Activated gamma-delta T cell (primary cell): ENCODE results near the gene SLC39A5.

Experiments used
- DNase-seq: peaks from one replicate; lab custom pipeline; 2025; lab: John Stamatoyannopoulos, UW

The SLC39A5 gene

GRCh38 chr12:56213878-56214277, 16.0 kb upstream of the SLC39A5 start:
- DNase-seq, result no peak

GRCh38 chr12:56216461-56216860, 13.4 kb upstream of the SLC39A5 start:
- no peak for DNase-seq

GRCh38 chr12:56219840-56220239, 10.0 kb upstream of the SLC39A5 start:
- no peak for DNase-seq

DNA sequence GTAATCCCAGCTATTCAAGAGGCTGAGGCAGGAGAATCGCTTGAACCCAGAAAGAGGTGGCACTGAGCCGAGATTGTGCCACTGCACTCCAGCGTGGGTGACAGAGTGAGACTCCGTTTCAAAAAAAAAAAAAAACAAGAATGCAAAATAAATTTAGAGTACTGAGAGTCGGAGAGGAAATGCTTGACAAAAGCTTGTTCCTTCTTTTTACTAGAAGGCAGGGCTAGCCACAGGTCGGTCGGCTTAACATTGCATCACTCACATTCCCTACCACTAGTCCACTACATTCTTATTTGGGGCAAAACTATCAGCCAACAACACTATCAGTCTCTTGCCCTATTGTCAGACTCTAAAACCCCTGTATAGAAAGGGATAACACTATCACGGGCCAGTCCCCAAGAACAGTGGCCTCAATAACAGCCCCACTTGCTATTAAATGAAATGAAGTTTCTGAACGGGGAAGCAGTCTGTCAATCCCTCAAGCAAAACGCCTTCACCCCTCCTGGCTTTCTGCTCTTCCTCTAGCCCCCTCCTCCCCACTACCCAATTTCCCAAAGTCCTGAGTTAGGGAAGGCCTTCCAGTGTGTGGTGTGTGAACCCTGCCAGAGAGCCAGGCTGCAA, 9.1 kb upstream of the SLC39A5 start:
- DNase-seq, result no peak

DNA sequence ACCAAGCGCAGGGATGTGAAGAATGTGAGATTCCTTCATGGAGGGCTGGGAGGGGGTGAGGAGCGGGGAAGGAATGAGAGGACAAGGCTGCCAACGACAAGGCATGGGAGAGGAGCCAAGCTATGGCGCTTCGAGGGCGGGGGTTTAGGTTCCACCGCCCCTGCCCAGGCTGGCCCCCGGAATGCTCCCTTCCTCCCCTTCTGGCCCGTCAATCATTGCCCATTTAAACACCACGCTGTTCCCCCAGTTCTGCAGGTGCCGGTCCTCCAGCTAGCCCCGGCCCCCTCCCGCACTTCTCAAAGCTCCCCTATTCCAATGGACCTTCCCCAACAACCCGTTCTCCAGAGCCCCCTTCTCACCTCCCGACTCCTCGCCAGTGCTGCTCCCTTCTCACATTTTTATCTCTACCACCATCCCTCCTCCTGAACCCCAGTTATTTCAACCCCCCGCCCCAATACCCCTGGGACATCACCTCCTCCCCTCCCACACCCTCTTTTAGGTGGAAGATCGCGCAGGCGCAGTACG, 8.6 kb upstream of the SLC39A5 start:
- no peak for DNase-seq

DNA sequence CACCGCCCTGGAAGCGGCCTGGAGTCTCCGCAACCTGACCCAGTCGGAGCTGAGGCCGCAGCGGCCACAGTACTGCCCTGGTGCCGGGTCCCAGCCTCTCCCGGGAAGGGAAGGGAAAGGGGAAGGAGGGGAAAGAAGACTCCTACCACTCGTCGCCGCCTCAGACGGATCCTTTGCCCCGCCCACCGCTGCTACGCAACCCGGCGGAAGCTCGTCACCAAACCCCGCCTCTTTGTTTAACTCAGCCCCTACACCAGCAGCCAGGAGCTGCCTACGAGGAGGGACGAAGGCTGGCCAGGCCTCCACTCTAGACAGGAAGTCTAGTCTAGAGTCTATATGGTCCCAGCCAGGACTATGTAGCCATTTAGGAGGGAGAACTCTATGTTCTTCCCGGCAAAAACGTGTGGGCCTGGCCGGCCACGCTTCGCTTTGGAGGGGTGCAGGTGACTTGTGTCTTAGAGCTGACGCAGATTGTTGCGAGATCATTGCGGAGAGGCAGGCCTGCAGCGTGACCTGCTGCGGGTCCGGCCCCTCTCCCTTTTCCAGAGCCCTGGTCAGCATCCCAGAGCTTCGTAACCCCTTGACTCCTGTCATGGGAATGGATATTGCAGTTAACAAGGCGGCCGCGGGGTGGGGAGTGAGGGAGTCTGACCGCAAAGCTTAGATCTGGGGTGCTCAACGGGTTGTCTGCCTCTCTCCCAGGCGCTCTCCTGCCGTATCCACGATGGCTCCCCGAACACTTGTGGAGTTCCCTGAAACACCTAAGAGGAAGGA, 7.9 kb upstream of the SLC39A5 start, which contains the start of gene RNF41:
Gene RNF41, minus strand, starts transcription at position 166 of the 774 bp plus-strand sequence. CDS start 7,875 bp downstream, outside the sequence.
- peak; percentile 69 for DNase-seq

DNA sequence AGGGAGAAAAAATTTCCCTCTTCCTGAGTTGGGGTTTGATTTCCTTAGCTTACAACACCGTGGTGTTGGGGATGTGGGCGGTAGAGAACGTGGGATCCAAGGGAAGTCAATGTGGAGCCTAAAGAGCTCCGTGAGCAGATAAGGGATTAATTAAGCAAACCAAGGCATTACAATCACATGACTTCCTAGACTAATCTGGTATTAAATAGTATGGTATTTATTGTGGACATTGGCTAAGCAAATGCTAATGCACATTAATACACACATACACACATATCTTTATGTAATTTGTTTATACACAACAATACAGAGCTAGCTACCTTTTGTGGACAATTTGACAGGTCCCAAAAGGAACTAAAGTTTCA, 7.3 kb upstream of the SLC39A5 start:
- DNase-seq, result no peak

GRCh38 chr12:56223571-56224101, 6.2 kb upstream of the SLC39A5 start:
- DNase-seq, result no peak

- peak; percentile 93 for DNase-seq
These were observed 5.6 kb upstream of the SLC39A5 start, which contains the start of gene NABP2 for GRCh38 chr12:56224102-56224701. Gene NABP2, plus strand, starts transcription at chr12:56224342. Its CDS starts 515 bp downstream, at chr12:56224857.

DNA sequence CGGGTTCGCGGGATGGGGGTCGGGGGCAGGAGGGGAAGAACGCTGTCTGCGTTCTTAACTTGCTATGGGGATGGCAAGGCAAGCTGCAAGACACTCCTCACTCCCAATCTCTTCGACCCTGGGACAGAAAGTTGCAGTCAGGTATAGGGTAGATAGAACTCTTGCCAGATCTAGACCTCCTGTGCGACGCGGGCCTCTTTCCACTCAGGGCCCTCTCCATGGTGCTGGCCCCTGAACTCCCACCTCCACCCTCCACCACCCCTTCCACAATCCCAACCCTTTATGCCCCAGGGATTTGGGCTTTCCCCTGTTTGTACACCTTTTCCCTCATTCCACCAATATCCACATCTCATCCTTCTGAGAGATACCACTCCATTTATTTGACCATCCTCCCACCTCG, 4.9 kb upstream of the SLC39A5 start:
- DNase-seq, result no peak

DNA sequence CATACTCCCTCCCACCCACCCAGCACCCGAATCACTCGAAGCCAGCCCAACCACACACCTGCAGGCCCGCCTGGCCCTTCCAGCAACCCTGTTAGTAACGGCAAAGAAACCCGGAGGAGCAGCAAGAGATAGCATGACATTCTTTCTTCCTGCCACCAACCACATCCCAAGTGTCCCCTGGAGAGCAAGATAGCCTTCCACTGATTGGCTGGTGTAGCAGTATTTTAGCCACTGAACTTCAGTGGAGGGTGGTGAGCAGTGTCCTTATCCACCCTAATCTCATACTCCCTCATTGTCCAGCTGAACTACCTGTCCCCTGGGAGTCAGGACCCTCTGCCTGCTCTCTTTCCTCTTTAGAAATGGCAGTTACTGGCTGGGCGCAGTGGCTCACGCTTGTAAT, 769 bp upstream of the SLC39A5 start:
- no peak for DNase-seq

DNA sequence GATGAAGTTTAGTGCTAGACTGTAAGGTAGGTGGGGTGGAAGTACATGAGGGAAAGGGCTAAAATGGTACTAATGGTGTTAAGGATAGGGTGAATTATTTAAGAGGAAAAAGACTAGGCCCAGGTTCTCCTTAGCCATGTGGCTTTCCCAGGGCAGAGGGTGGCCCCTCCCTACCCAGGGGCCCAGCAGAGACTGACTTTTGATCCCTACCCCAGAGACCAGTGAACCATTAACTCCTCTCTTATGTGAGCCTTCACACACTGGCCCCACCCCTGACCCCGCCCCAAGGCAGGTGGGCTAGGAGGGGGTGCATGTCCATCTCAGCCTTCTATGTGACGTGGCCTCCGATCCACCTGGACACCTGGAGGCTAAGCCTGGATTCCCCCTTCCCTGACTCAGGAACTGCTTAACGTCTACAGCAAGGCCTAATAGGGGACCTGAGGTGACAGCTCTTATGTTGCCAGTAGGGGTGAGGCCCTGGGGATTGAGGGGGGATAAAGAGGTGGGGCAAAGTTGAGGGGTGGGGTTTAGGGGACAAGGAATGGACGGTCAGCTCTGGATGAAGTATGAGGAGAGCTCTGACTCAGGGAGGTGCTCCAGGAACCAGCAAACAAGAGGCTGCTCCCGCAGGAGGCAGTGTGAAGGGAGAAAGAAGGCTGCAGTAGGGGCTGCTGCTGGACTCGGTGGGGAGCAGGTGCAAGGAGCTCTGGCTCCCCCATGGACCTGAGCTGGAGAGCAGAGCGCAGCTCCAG, 757 bp downstream of the SLC39A5 start:
- no peak for DNase-seq

DNA sequence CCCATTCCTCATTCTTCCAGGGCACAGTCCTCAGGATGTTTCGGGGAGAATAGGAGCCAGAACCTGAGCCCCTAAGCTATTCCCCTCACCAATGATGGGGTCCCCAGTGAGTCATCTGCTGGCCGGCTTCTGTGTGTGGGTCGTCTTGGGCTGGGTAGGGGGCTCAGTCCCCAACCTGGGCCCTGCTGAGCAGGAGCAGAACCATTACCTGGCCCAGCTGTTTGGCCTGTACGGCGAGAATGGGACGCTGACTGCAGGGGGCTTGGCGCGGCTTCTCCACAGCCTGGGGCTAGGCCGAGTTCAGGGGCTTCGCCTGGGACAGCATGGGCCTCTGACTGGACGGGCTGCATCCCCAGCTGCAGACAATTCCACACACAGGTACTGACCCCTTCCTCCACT, 1.3 kb downstream of the SLC39A5 start:
- no peak for DNase-seq

- DNase-seq, result no peak
These were observed 5.0 kb downstream of the SLC39A5 start for GRCh38 chr12:56234746-56235436.

GRCh38 chr12:56236091-56236490, 6.2 kb downstream of the SLC39A5 start:
- no peak for DNase-seq

DNA sequence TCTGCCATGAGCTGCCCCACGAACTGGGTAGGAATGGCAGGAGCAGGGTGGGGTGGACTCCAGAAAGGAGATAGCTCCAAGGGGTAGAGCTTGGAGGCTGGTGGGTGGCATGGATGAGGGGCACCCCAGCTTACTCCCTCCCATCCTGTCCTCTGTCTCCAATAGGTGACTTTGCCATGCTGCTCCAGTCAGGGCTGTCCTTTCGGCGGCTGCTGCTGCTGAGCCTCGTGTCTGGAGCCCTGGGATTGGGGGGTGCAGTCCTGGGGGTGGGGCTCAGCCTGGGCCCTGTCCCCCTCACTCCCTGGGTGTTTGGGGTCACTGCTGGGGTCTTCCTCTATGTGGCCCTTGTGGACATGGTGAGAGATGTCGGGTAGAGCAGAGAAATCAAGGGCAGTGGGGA, 7.1 kb downstream of the SLC39A5 start:
- no peak for DNase-seq

GRCh38 chr12:56237552-56237951, 7.7 kb downstream of the SLC39A5 start:
- DNase-seq, result no peak

- no peak for DNase-seq
These were observed 11.8 kb downstream of the SLC39A5 start for GRCh38 chr12:56241424-56242303.

GRCh38 chr12:56242986-56243385, 13.1 kb downstream of the SLC39A5 start:
- no peak for DNase-seq

GRCh38 chr12:56243731-56244181, 13.9 kb downstream of the SLC39A5 start:
- DNase-seq, result no peak
